ENCODE data around the gene BTG2.
"Not testable (repeated sequence)": the region's sequence is repeated elsewhere in the genome, so short reads cannot be mapped to it uniquely, and the experiment has no call there.

Gene BTG2

GRCh38 chr1:203311368-203312301, 6.3 kb downstream of the BTG2 start:
- DNase-seq (ENCODE audit: low spot score), result no peak
- TF ChIP-seq CTCF (IDR thresholded peaks at IDR 0.05; ENCODE audit: extremely low read depth, missing control alignments), result no peak

GRCh38 chr1:203314025-203314759, 8.9 kb downstream of the BTG2 start:
- not testable (repeated sequence) for DNase-seq (ENCODE audit: low spot score)

- no peak for DNase-seq (ENCODE audit: low spot score)
- no peak for TF ChIP-seq CTCF (IDR thresholded peaks at IDR 0.05; ENCODE audit: extremely low read depth, missing control alignments)
Observed at GRCh38 chr1:203316626-203317093, 11.3 kb downstream of the BTG2 start.

GRCh38 chr1:203317429-203318228, 12.3 kb downstream of the BTG2 start:
- no peak for TF ChIP-seq CTCF (IDR thresholded peaks at IDR 0.05; ENCODE audit: extremely low read depth, missing control alignments)

GRCh38 chr1:203318229-203318517, 12.9 kb downstream of the BTG2 start:
- TF ChIP-seq CTCF (IDR thresholded peaks at IDR 0.05; ENCODE audit: extremely low read depth, missing control alignments), result no peak
- no peak for DNase-seq (ENCODE audit: low spot score)

More at GRCh38 chr1:203317429-203318228, 12.3 kb downstream of the BTG2 start:
- DNase-seq (ENCODE audit: low spot score), result no peak

GRCh38 chr1:203320591-203321272, 15.4 kb downstream of the BTG2 start:
- DNase-seq (ENCODE audit: low spot score), result peak; percentile 69
- no peak for TF ChIP-seq CTCF (IDR thresholded peaks at IDR 0.05; ENCODE audit: extremely low read depth, missing control alignments)

Measured in GM20000 (cell line).